ENCODE results near the gene FHOD3.

- TF ChIP-seq IKZF3 (tag by site-specific recombination; IDR thresholded peaks at IDR 0.05) (no peak), ZNF221 (tag by site-specific recombination; IDR thresholded peaks at IDR 0.05; ENCODE audit: borderline replicate concordance) (no peak), CTCF (tag by site-specific recombination; IDR thresholded peaks at IDR 0.05) (no peak), ZNF311 (tag by site-specific recombination; IDR thresholded peaks at IDR 0.05; ENCODE audit: borderline replicate concordance) (no peak), SETDB1 (IDR thresholded peaks at IDR 0.05; ENCODE audit: insufficient read length, low read length) (no peak), ZBTB26 (tag by site-specific recombination; optimal IDR thresholded peaks at IDR 0.05) (no peak), ATF2 (tag by site-specific recombination; IDR thresholded peaks at IDR 0.05; ENCODE audit: low read depth) (no peak), ZSCAN30 (tag by site-specific recombination; IDR thresholded peaks at IDR 0.05) (no peak), MEIS1 (CRISPR knock-in tag; IDR thresholded peaks at IDR 0.05; ENCODE audit: borderline replicate concordance) (no peak), ZNF776 (tag by site-specific recombination; IDR thresholded peaks at IDR 0.05; ENCODE audit: borderline replicate concordance) (no peak), ZNF132 (tag by site-specific recombination; IDR thresholded peaks at IDR 0.05; ENCODE audit: borderline replicate concordance) (no peak), ZNF335 (tag by site-specific recombination; conservative IDR thresholded peaks at IDR 0.05) (no peak), ZNF274 (IDR thresholded peaks at IDR 0.05; ENCODE audit: low read length) (no peak), ZNF274 (tag by site-specific recombination; IDR thresholded peaks at IDR 0.05; ENCODE audit: borderline replicate concordance) (no peak)
- TF ChIP-seq, protein P1, sequence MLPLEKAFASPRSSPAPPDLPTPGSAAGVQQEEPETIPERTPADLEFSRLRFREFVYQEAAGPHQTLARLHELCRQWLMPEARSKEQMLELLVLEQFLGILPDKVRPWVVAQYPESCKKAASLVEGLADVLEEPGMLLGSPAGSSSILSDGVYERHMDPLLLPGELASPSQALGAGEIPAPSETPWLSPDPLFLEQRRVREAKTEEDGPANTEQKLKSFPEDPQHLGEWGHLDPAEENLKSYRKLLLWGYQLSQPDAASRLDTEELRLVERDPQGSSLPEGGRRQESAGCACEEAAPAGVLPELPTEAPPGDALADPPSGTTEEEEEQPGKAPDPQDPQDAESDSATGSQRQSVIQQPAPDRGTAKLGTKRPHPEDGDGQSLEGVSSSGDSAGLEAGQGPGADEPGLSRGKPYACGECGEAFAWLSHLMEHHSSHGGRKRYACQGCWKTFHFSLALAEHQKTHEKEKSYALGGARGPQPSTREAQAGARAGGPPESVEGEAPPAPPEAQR (tag by site-specific recombination; IDR thresholded peaks at IDR 0.05), result no peak
Measured at GRCh38 chr18:36692371-36692770, 394.9 kb downstream of the FHOD3 start.
